Spleen (tissue), 7 donors: ENCODE data around the gene MAGEA6.
"Not testable (repeated sequence)": the region's sequence is repeated elsewhere in the genome, so short reads cannot be mapped to it uniquely, and the experiment has no call there.

ENCODE experiments used
- POLR2A ChIP-seq, 3 donors: fragments of 450-650 bp; IDR thresholded peaks; one replicate each; pipeline ENCODE4 v1.5.1; 2017; ENCODE audit warnings: antibody characterized with exemption in 3 of 3, mild to moderate bottlenecking in 1 of 3
- TF ChIP-seq, protein P1 (sequence below), 11 experiments: fragments of 200-600 bp in 7 of 11; fragments of 450-650 bp in 4 of 11; sonication (generic) in 4 of 11; IDR thresholded peaks in 8 of 11; conservative IDR thresholded peaks in 3 of 11; 1 replicate in 7 of 11; 2 replicates in 4 of 11; pipeline versions ENCODE4 v1.4.0 to v1.8.0; 2016 to 2021; ENCODE audit warnings: antibody characterized with exemption in 11 of 11, inconsistent platforms in 4 of 11, mild to moderate bottlenecking in 1 of 11
- donor health status: DM: no; HTN: no; CAD: no; lungs with moderate emphysema.
- donor health status: DM: no; HTN: no; CAD: no.
- donor health status: DM: no; HTN: no; CAD: no.

DNA sequence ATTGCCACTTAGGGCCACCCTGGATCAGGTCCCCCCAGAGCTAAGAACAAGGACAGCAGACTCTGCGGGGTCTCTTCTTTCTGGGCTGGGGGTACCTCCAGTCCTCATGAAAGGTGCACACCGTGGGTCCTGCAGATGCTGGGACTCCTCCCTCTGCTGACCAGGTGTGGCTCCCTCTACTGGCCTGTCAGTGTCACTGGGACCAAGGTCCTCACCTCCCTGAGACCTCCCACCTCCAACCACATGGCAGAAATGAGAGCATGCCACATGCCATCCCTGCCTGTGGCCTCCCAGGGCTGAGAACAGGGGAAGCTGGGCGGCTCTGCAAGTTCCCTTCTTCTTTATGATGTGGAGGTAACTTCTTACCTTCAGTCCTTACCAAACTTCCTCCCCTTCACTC is 17.6 kb upstream of the MAGEA6 start:
- TF ChIP-seq, protein P1, sequence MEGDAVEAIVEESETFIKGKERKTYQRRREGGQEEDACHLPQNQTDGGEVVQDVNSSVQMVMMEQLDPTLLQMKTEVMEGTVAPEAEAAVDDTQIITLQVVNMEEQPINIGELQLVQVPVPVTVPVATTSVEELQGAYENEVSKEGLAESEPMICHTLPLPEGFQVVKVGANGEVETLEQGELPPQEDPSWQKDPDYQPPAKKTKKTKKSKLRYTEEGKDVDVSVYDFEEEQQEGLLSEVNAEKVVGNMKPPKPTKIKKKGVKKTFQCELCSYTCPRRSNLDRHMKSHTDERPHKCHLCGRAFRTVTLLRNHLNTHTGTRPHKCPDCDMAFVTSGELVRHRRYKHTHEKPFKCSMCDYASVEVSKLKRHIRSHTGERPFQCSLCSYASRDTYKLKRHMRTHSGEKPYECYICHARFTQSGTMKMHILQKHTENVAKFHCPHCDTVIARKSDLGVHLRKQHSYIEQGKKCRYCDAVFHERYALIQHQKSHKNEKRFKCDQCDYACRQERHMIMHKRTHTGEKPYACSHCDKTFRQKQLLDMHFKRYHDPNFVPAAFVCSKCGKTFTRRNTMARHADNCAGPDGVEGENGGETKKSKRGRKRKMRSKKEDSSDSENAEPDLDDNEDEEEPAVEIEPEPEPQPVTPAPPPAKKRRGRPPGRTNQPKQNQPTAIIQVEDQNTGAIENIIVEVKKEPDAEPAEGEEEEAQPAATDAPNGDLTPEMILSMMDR (IDR thresholded peaks at IDR 0.05 in 8 of 11, conservative IDR thresholded peaks at IDR 0.05 in 3 of 11): not testable (repeated sequence)
- not testable (repeated sequence) for TF ChIP-seq POLR2A (IDR thresholded peaks at IDR 0.05)
